Measurements from ENCODE around the gene ADCY1. TPM values are rescaled to one million over a fixed set of nuclear protein-coding genes. Genes with fewer than 3 reads are reported as not detected.

Gene ADCY1
- total and polyA plus RNA-seq, 2 donors (not counting 1 experiment from before 2014, with no cell fraction given) = 0.23 to 2.5 TPM

- Histone ChIP-seq H2AFZ (ENCODE audit: low read length) (no peak overlapping the region), H3K9ac (ENCODE audit: insufficient read depth, low read length) (no peak overlapping the region), H4K20me1 (ENCODE audit: control insufficient read depth, extremely low read depth, insufficient read depth, low read length) (no peaks in the 10 kb centered on the region), H3K79me2 (ENCODE audit: control insufficient read depth, insufficient read depth, low read length) (no peaks in the 10 kb centered on the region), H3K9me3 (ENCODE audit: control insufficient read depth, insufficient read depth, low read depth, low read length) (no peaks in the 10 kb centered on the region), H3K27ac (ENCODE audit: insufficient read depth, low read length) (no peak overlapping the region), H3K4me2 (ENCODE audit: extremely low read depth, insufficient read depth, low read length) (no peak overlapping the region), H3K36me3 (ENCODE audit: control insufficient read depth, insufficient read depth, low read length) (no peaks in the 10 kb centered on the region), H3K4me3 (replicated peaks in 1 of 4; ENCODE audit: control extremely low read depth in 1 of 4, insufficient read depth in 1 of 4, low read depth in 3 of 4, low read length in 4 of 4) (no peak overlapping the region), H3K4me1 (ENCODE audit: control insufficient read depth, extremely low read depth, insufficient read depth, low read length) (peaks cover 2% of the 10 kb centered on the region), H3K27me3 (ENCODE audit: control insufficient read depth, insufficient read depth, low read length) (no peaks in the 10 kb centered on the region)
- TF ChIP-seq CTCF (conservative IDR thresholded peaks at IDR 0.05 in 1 of 2, IDR thresholded peaks at IDR 0.05 in 1 of 2; ENCODE audit: low read depth in 1 of 2, low read length in 2 of 2) (no peak), EZH2 (IDR thresholded peaks at IDR 0.05; ENCODE audit: low read length, missing control alignments) (no peak)
- DNase-seq (ENCODE audit: low read depth in 2 of 2) = no peak
Measured at GRCh38 chr7:45702751-45703150, 128.6 kb downstream of the ADCY1 start.

GRCh38 chr7:45703373-45703821 is 129.2 kb downstream of the ADCY1 start:
- H3K4me3 ChIP-seq (replicated peaks in 1 of 4; ENCODE audit: control extremely low read depth in 1 of 4, insufficient read depth in 1 of 4, low read depth in 3 of 4, low read length in 4 of 4) = no peak overlapping the region
- no peak overlapping the region for H3K9ac ChIP-seq (ENCODE audit: insufficient read depth, low read length)
- no peaks in the 10 kb centered on the region for H3K79me2 ChIP-seq (ENCODE audit: control insufficient read depth, insufficient read depth, low read length)
- TF ChIP-seq EZH2 (IDR thresholded peaks at IDR 0.05; ENCODE audit: low read length, missing control alignments) (no peak), CTCF (conservative IDR thresholded peaks at IDR 0.05 in 1 of 2, IDR thresholded peaks at IDR 0.05 in 1 of 2; ENCODE audit: low read depth in 1 of 2, low read length in 2 of 2) (no peak)
- H3K36me3 ChIP-seq (ENCODE audit: control insufficient read depth, insufficient read depth, low read length) = no peaks in the 10 kb centered on the region
- no peak overlapping the region for H2AFZ ChIP-seq (ENCODE audit: low read length)
- H3K9me3 ChIP-seq (ENCODE audit: control insufficient read depth, insufficient read depth, low read depth, low read length) = no peaks in the 10 kb centered on the region
- no peak overlapping the region for H3K4me2 ChIP-seq (ENCODE audit: extremely low read depth, insufficient read depth, low read length)
- peaks cover 2% of the 10 kb centered on the region for H3K4me1 ChIP-seq (ENCODE audit: control insufficient read depth, extremely low read depth, insufficient read depth, low read length)
- DNase-seq (ENCODE audit: low read depth in 2 of 2) = no peak
- no peaks in the 10 kb centered on the region for H3K27me3 ChIP-seq (ENCODE audit: control insufficient read depth, insufficient read depth, low read length)
- no peaks in the 10 kb centered on the region for H4K20me1 ChIP-seq (ENCODE audit: control insufficient read depth, extremely low read depth, insufficient read depth, low read length)
- H3K27ac ChIP-seq (ENCODE audit: insufficient read depth, low read length) = no peak overlapping the region

- Histone ChIP-seq H3K9ac (ENCODE audit: insufficient read depth, low read length) (no peak overlapping the region), H3K9me3 (ENCODE audit: control insufficient read depth, insufficient read depth, low read depth, low read length) (no peaks in the 10 kb centered on the region), H4K20me1 (ENCODE audit: control insufficient read depth, extremely low read depth, insufficient read depth, low read length) (no peaks in the 10 kb centered on the region), H3K27me3 (ENCODE audit: control insufficient read depth, insufficient read depth, low read length) (no peaks in the 10 kb centered on the region), H3K4me3 (replicated peaks in 1 of 4; ENCODE audit: control extremely low read depth in 1 of 4, insufficient read depth in 1 of 4, low read depth in 3 of 4, low read length in 4 of 4) (no peak overlapping the region), H3K79me2 (ENCODE audit: control insufficient read depth, insufficient read depth, low read length) (no peaks in the 10 kb centered on the region), H3K4me2 (ENCODE audit: extremely low read depth, insufficient read depth, low read length) (no peak overlapping the region), H3K4me1 (ENCODE audit: control insufficient read depth, extremely low read depth, insufficient read depth, low read length) (peaks cover 2% of the 10 kb centered on the region), H3K36me3 (ENCODE audit: control insufficient read depth, insufficient read depth, low read length) (no peaks in the 10 kb centered on the region), H2AFZ (ENCODE audit: low read length) (no peak overlapping the region), H3K27ac (ENCODE audit: insufficient read depth, low read length) (no peak overlapping the region)
- DNase-seq (ENCODE audit: low read depth in 2 of 2) = no peak
- TF ChIP-seq EZH2 (IDR thresholded peaks at IDR 0.05; ENCODE audit: low read length, missing control alignments) = no peak
- no peak for TF ChIP-seq CTCF (conservative IDR thresholded peaks at IDR 0.05 in 1 of 2, IDR thresholded peaks at IDR 0.05 in 1 of 2; ENCODE audit: low read depth in 1 of 2, low read length in 2 of 2)
Measured at GRCh38 chr7:45703911-45704682, 129.9 kb downstream of the ADCY1 start.
